GM23338 (cell line): ENCODE results near the gene TTC6. TPM values are rescaled to one million over a fixed set of nuclear protein-coding genes. Genes with fewer than 3 reads are reported as not detected.

Source experiments
- ATAC-seq: fragments of 200-7000 bp; cut with Tn5 transposase; 3 replicates; pipeline ENCODE4 v1.9.1; 2020
- DNase-seq: peaks from one replicate; pipeline ENCODE4 v3.0.0-alpha.2; 2015; ENCODE audit warnings: low spot score
- H2AFZ ChIP-seq: fragments of 200-600 bp; sonication (generic); 2 replicates; pipeline ENCODE4 v1.8.0; 2016; ENCODE audit warnings: antibody characterized with exemption, mild to moderate bottlenecking, moderate library complexity
- H3F3A ChIP-seq: fragments of 200-600 bp; sonication (generic); replicated peaks from 2 replicates; pipeline ENCODE4 v1.8.0; 2017; ENCODE audit warnings: antibody characterized with exemption, mixed run types, low read depth
- H3K27ac ChIP-seq: fragments of 200-600 bp; sonication (generic); 2 replicates; pipeline ENCODE4 v1.6.1; 2016; ENCODE audit warnings: low read depth
- H3K27me3 ChIP-seq: fragments of 200-600 bp; sonication (generic); 2 replicates; pipeline ENCODE4 v1.8.0; 2016; ENCODE audit warnings: mild to moderate bottlenecking, mixed run types, moderate library complexity; ENCODE audit not compliant: insufficient read depth
- H3K36me3 ChIP-seq: fragments of 200-600 bp; sonication (generic); 2 replicates; pipeline ENCODE4 v1.8.0; 2016; ENCODE audit warnings: mild to moderate bottlenecking; ENCODE audit not compliant: insufficient read depth
- H3K4me1 ChIP-seq: fragments of 200-600 bp; sonication (generic); 2 replicates; pipeline ENCODE4 v1.8.0; 2016; ENCODE audit warnings: mild to moderate bottlenecking, moderate library complexity; ENCODE audit not compliant: insufficient read depth
- H3K4me2 ChIP-seq: fragments of 200-600 bp; sonication (generic); 2 replicates; pipeline ENCODE4 v1.7.1; 2017; ENCODE audit warnings: mixed run types
- H3K4me3 ChIP-seq: fragments of 200-600 bp; sonication (generic); 2 replicates; pipeline ENCODE4 v1.6.1; 2016; ENCODE audit warnings: mixed run types
- H3K79me2 ChIP-seq: fragments of 200-600 bp; sonication (generic); replicated peaks from 2 replicates; pipeline ENCODE4 v1.8.0; 2017; ENCODE audit warnings: mild to moderate bottlenecking; ENCODE audit not compliant: insufficient read depth
- H3K9me2 ChIP-seq: fragments of 200-600 bp; sonication (generic); 2 replicates; pipeline ENCODE4 v1.8.0; 2017; ENCODE audit not compliant: insufficient read depth
- H4K20me1 ChIP-seq: fragments of 200-600 bp; sonication (generic); replicated peaks from 2 replicates; pipeline ENCODE4 v1.8.0; 2017; ENCODE audit warnings: mild to moderate bottlenecking; ENCODE audit not compliant: insufficient read depth
- H3K27ac Mint-ChIP-seq: 2 replicates; pipeline ENCODE4 v1.8.0; 2020; ENCODE audit warnings: inconsistent platforms, mild to moderate bottlenecking, moderate library complexity, mixed read lengths
- H3K27me3 Mint-ChIP-seq: 3 replicates; pipeline ENCODE4 v1.8.0; 2022; ENCODE audit warnings: low read depth, mild to moderate bottlenecking, moderate library complexity, mixed read lengths, inconsistent platforms; ENCODE audit not compliant: insufficient read depth, poor library complexity
- H3K36me3 Mint-ChIP-seq: 3 replicates; pipeline ENCODE4 v1.8.0; 2021; ENCODE audit warnings: low read depth, mild to moderate bottlenecking, inconsistent platforms, moderate library complexity, mixed read lengths
- H3K4me1 Mint-ChIP-seq: 3 replicates; pipeline ENCODE4 v1.8.0; 2020; ENCODE audit warnings: mild to moderate bottlenecking, inconsistent platforms, mixed read lengths
- H3K4me3 Mint-ChIP-seq: 3 replicates; pipeline ENCODE4 v1.8.0; 2021; ENCODE audit warnings: moderate library complexity, mild to moderate bottlenecking, inconsistent platforms, mixed read lengths
- H3K9me3 Mint-ChIP-seq: 3 replicates; pipeline ENCODE4 v1.8.0; 2020; ENCODE audit warnings: moderate library complexity, mild to moderate bottlenecking, inconsistent platforms, mixed read lengths
- CREB1 ChIP-seq: fragments of 250-450 bp; sonication (Bioruptor Pico); IDR thresholded peaks from 2 replicates; pipeline ENCODE4 v1.5.0; 2020; ENCODE audit warnings: low read depth, mild to moderate bottlenecking, moderate library complexity
- EZH2 ChIP-seq: fragments of 200-600 bp; sonication (generic); IDR thresholded peaks from one replicate; pipeline ENCODE4 v1.8.0; 2017; ENCODE audit warnings: antibody characterized with exemption, mild to moderate bottlenecking, low read depth; ENCODE audit not compliant: unreplicated experiment
- EZH2phosphoT487 ChIP-seq: fragments of 200-600 bp; sonication (generic); IDR thresholded peaks from one replicate; pipeline ENCODE4 v1.8.1; 2018; ENCODE audit warnings: antibody characterized with exemption; ENCODE audit not compliant: unreplicated experiment
- JUNB ChIP-seq: IDR thresholded peaks from one replicate; pipeline ENCODE4 v1.6.1; 2016; ENCODE audit warnings: antibody characterized with exemption; ENCODE audit not compliant: unreplicated experiment
- NANOG ChIP-seq: IDR thresholded peaks from 2 replicates; pipeline ENCODE4 v1.6.1; 2016; ENCODE audit warnings: antibody characterized with exemption, borderline replicate concordance
- POLR2AphosphoS5 ChIP-seq: IDR thresholded peaks from 2 replicates; pipeline ENCODE4 v1.6.1; 2016; ENCODE audit warnings: antibody characterized with exemption, low read depth
- STAT1 ChIP-seq: IDR thresholded peaks from one replicate; pipeline ENCODE4 v1.6.1; 2016; ENCODE audit warnings: antibody characterized with exemption; ENCODE audit not compliant: unreplicated experiment
- ZNF114 ChIP-seq: fragments of 250-450 bp; sonication (Bioruptor Pico); IDR thresholded peaks from 2 replicates; pipeline ENCODE4 v1.5.0; 2020; ENCODE audit warnings: mild to moderate bottlenecking, moderate library complexity
- ZNF331 ChIP-seq: fragments of 250-450 bp; sonication (Bioruptor Pico); IDR thresholded peaks from 2 replicates; pipeline ENCODE4 v1.5.0; 2020; ENCODE audit warnings: low read depth, mild to moderate bottlenecking, moderate library complexity
- polyA plus RNA-seq: library from polyadenylated mRNA; unstranded; fragments of >200 nt; fragmentation: Nextera tagmentation; extraction: Ambion mirVana; gene quantifications from 2 replicates; pipeline ENCODE4 v1.2.1, GENCODE V29; 2016
- total RNA-seq: library from RNA; depleted of rRNA; stranded (reverse); fragments of >200 nt; shearing (Covaris generic); gene quantifications from 2 replicates; pipeline ENCODE4 v1.2.3, GENCODE V29; 2014
- TF ChIP-seq, protein P1 (sequence below): IDR thresholded peaks from one replicate; pipeline ENCODE4 v1.6.1; 2018; ENCODE audit warnings: antibody characterized with exemption; ENCODE audit not compliant: unreplicated experiment
- TF ChIP-seq, protein P2 (sequence below): IDR thresholded peaks from 2 replicates; pipeline ENCODE4 v1.6.1; 2016; ENCODE audit warnings: antibody characterized with exemption
- TF ChIP-seq, protein P3 (sequence below): fragments of 250-450 bp; sonication (Bioruptor Pico); IDR thresholded peaks from 2 replicates; pipeline ENCODE4 v1.5.0; 2020; ENCODE audit warnings: mild to moderate bottlenecking, moderate library complexity
- TF ChIP-seq, protein P4 (sequence below), 2 experiments: fragments of 200-600 bp in 1 of 2; sonication (generic) in 1 of 2; conservative IDR thresholded peaks; 2 replicates each; pipeline versions ENCODE4 v1.5.1 to v1.6.1; 2016 to 2017; ENCODE audit warnings: antibody characterized with exemption in 2 of 2, low read depth in 2 of 2, mild to moderate bottlenecking in 2 of 2, moderate library complexity in 1 of 2

TTC6 gene
- total and polyA plus RNA-seq, 2 experiments from 2014 or later: 0.31 TPM; not detected in 1

DNA sequence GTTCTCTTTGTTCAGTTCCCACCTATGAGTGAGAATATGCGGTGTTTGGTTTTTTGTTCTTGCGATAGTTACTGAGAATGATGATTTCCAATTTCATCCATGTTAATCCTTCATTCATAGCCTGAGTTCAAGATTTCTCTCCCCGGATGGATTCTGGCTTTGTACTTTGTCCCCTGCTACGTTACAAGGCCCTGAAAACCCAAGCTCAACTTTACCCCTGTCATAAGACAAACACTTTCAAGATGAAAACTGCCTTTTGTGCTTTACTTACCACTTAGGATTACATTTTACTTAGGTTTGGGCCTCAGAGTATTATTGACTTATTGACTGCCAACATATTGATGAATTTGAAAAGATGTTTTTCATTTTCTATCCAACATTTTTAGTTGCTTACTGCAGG is 36.7 kb upstream of the TTC6 start:
- no peaks in the 10 kb centered on the region for H4K20me1 ChIP-seq
- no peak overlapping the region for H2AFZ ChIP-seq
- H3K4me3 ChIP-seq: no peak overlapping the region
- Mint-ChIP-seq H3K9me3 (peaks cover 27% of the 10 kb centered on the region), H3K36me3 (peaks cover 22% of the 10 kb centered on the region), H3K4me1 (no peaks in the 10 kb centered on the region; the same call in 2 of the 3 replicates), H3K27ac (no peak overlapping the region), H3K27me3 (no peaks in the 10 kb centered on the region), H3K4me3 (no peak overlapping the region)
- no peak overlapping the region for H3K27ac ChIP-seq
- H3K9me2 ChIP-seq: no peaks in the 10 kb centered on the region
- H3K27me3 ChIP-seq: no peaks in the 10 kb centered on the region
- H3K4me2 ChIP-seq: no peak overlapping the region
- ATAC-seq (no peak), DNase-seq (no peak)
- H3K36me3 ChIP-seq: no peaks in the 10 kb centered on the region
- no peaks in the 10 kb centered on the region for H3K4me1 ChIP-seq
- TF ChIP-seq EZH2: no peak
- TF ChIP-seq, protein P1, sequence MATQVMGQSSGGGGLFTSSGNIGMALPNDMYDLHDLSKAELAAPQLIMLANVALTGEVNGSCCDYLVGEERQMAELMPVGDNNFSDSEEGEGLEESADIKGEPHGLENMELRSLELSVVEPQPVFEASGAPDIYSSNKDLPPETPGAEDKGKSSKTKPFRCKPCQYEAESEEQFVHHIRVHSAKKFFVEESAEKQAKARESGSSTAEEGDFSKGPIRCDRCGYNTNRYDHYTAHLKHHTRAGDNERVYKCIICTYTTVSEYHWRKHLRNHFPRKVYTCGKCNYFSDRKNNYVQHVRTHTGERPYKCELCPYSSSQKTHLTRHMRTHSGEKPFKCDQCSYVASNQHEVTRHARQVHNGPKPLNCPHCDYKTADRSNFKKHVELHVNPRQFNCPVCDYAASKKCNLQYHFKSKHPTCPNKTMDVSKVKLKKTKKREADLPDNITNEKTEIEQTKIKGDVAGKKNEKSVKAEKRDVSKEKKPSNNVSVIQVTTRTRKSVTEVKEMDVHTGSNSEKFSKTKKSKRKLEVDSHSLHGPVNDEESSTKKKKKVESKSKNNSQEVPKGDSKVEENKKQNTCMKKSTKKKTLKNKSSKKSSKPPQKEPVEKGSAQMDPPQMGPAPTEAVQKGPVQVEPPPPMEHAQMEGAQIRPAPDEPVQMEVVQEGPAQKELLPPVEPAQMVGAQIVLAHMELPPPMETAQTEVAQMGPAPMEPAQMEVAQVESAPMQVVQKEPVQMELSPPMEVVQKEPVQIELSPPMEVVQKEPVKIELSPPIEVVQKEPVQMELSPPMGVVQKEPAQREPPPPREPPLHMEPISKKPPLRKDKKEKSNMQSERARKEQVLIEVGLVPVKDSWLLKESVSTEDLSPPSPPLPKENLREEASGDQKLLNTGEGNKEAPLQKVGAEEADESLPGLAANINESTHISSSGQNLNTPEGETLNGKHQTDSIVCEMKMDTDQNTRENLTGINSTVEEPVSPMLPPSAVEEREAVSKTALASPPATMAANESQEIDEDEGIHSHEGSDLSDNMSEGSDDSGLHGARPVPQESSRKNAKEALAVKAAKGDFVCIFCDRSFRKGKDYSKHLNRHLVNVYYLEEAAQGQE: no peak
- no peak for TF ChIP-seq JUNB
- no peak for TF ChIP-seq POLR2AphosphoS5
- TF ChIP-seq, protein P2, sequence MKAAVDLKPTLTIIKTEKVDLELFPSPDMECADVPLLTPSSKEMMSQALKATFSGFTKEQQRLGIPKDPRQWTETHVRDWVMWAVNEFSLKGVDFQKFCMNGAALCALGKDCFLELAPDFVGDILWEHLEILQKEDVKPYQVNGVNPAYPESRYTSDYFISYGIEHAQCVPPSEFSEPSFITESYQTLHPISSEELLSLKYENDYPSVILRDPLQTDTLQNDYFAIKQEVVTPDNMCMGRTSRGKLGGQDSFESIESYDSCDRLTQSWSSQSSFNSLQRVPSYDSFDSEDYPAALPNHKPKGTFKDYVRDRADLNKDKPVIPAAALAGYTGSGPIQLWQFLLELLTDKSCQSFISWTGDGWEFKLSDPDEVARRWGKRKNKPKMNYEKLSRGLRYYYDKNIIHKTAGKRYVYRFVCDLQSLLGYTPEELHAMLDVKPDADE: no peak
- no peak for TF ChIP-seq ZNF331 (CRISPR knock-in tag)
- no peak for TF ChIP-seq STAT1
- TF ChIP-seq NANOG: no peak
- no peak for TF ChIP-seq EZH2phosphoT487
- no peak for TF ChIP-seq CREB1 (CRISPR knock-in tag)
- TF ChIP-seq ZNF114: no peak
- TF ChIP-seq, protein P3, sequence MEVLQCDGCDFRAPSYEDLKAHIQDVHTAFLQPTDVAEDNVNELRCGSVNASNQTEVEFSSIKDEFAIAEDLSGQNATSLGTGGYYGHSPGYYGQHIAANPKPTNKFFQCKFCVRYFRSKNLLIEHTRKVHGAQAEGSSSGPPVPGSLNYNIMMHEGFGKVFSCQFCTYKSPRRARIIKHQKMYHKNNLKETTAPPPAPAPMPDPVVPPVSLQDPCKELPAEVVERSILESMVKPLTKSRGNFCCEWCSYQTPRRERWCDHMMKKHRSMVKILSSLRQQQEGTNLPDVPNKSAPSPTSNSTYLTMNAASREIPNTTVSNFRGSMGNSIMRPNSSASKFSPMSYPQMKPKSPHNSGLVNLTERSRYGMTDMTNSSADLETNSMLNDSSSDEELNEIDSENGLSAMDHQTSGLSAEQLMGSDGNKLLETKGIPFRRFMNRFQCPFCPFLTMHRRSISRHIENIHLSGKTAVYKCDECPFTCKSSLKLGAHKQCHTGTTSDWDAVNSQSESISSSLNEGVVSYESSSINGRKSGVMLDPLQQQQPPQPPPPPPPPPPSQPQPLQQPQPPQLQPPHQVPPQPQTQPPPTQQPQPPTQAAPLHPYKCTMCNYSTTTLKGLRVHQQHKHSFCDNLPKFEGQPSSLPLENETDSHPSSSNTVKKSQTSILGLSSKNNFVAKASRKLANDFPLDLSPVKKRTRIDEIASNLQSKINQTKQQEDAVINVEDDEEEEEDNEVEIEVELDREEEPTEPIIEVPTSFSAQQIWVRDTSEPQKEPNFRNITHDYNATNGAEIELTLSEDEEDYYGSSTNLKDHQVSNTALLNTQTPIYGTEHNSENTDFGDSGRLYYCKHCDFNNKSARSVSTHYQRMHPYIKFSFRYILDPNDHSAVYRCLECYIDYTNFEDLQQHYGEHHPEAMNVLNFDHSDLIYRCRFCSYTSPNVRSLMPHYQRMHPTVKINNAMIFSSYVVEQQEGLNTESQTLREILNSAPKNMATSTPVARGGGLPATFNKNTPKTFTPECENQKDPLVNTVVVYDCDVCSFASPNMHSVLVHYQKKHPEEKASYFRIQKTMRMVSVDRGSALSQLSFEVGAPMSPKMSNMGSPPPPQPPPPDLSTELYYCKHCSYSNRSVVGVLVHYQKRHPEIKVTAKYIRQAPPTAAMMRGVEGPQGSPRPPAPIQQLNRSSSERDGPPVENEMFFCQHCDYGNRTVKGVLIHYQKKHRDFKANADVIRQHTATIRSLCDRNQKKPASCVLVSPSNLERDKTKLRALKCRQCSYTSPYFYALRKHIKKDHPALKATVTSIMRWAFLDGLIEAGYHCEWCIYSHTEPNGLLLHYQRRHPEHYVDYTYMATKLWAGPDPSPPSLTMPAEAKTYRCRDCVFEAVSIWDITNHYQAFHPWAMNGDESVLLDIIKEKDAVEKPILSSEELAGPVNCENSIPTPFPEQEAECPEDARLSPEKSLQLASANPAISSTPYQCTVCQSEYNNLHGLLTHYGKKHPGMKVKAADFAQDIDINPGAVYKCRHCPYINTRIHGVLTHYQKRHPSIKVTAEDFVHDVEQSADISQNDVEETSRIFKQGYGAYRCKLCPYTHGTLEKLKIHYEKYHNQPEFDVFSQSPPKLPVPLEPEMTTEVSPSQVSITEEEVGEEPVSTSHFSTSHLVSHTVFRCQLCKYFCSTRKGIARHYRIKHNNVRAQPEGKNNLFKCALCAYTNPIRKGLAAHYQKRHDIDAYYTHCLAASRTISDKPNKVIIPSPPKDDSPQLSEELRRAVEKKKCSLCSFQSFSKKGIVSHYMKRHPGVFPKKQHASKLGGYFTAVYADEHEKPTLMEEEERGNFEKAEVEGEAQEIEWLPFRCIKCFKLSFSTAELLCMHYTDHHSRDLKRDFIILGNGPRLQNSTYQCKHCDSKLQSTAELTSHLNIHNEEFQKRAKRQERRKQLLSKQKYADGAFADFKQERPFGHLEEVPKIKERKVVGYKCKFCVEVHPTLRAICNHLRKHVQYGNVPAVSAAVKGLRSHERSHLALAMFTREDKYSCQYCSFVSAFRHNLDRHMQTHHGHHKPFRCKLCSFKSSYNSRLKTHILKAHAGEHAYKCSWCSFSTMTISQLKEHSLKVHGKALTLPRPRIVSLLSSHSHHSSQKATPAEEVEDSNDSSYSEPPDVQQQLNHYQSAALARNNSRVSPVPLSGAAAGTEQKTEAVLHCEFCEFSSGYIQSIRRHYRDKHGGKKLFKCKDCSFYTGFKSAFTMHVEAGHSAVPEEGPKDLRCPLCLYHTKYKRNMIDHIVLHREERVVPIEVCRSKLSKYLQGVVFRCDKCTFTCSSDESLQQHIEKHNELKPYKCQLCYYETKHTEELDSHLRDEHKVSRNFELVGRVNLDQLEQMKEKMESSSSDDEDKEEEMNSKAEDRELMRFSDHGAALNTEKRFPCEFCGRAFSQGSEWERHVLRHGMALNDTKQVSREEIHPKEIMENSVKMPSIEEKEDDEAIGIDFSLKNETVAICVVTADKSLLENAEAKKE: no peak
- TF ChIP-seq, protein P4, sequence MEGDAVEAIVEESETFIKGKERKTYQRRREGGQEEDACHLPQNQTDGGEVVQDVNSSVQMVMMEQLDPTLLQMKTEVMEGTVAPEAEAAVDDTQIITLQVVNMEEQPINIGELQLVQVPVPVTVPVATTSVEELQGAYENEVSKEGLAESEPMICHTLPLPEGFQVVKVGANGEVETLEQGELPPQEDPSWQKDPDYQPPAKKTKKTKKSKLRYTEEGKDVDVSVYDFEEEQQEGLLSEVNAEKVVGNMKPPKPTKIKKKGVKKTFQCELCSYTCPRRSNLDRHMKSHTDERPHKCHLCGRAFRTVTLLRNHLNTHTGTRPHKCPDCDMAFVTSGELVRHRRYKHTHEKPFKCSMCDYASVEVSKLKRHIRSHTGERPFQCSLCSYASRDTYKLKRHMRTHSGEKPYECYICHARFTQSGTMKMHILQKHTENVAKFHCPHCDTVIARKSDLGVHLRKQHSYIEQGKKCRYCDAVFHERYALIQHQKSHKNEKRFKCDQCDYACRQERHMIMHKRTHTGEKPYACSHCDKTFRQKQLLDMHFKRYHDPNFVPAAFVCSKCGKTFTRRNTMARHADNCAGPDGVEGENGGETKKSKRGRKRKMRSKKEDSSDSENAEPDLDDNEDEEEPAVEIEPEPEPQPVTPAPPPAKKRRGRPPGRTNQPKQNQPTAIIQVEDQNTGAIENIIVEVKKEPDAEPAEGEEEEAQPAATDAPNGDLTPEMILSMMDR (conservative IDR thresholded peaks at IDR 0.05; ENCODE audit: low read depth in 2 of 2): no peak
- no peaks in the 10 kb centered on the region for H3K79me2 ChIP-seq
- H3F3A ChIP-seq: no peaks in the 10 kb centered on the region
